NK-92 (cell line): ENCODE results near the gene TMEM235.

ENCODE experiments used
- DNase-seq: peaks from one replicate; lab custom pipeline; 2025; ENCODE audit not compliant: unreplicated experiment; lab: John Stamatoyannopoulos, UW

The TMEM235 gene

DNA sequence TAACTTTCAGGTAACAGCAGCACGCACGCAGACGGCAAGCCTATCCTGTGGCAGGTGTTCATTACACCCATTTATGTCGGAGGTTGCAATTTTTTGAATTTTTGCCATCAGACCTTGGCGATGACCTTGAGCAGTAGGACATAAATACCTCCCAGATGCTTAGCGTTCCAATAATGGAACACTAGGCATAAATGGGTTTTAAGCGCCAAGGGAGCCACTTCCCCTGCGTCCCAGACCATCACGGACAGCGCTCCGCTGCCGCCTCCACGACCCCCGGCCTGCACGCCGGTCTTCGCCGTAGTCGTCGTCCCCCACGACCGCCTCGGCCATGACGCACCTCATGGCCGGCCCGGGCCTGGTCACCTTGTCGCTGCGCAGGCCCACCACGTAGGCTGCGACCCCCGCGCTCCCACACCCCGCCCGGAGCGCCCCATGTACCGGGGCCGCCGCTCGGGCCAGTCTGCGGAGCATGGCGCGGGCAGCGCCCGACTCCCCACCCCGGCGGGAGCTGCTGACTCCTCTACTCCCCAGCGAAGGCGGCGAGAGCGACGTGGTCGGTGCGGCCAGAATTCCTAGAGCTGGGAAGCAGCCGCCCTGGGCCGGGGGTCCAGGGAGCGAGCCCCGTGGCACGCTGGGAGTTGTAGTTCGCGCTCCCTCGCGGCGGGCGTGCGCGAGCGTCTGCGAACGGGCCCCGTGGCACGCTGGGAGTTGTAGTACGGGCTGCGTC lies 22.7 kb downstream of the TMEM235 start:
- no peak for DNase-seq

- no peak for DNase-seq
These were observed 23.7 kb downstream of the TMEM235 start for GRCh38 chr17:78255029-78255656.

- no peak for DNase-seq
These were observed 24.7 kb downstream of the TMEM235 start for GRCh38 chr17:78255953-78256706.

- no peak for DNase-seq
These were observed 25.5 kb downstream of the TMEM235 start for GRCh38 chr17:78256707-78257591.

GRCh38 chr17:78257810-78258322 lies 26.4 kb downstream of the TMEM235 start:
- no peak for DNase-seq

DNA sequence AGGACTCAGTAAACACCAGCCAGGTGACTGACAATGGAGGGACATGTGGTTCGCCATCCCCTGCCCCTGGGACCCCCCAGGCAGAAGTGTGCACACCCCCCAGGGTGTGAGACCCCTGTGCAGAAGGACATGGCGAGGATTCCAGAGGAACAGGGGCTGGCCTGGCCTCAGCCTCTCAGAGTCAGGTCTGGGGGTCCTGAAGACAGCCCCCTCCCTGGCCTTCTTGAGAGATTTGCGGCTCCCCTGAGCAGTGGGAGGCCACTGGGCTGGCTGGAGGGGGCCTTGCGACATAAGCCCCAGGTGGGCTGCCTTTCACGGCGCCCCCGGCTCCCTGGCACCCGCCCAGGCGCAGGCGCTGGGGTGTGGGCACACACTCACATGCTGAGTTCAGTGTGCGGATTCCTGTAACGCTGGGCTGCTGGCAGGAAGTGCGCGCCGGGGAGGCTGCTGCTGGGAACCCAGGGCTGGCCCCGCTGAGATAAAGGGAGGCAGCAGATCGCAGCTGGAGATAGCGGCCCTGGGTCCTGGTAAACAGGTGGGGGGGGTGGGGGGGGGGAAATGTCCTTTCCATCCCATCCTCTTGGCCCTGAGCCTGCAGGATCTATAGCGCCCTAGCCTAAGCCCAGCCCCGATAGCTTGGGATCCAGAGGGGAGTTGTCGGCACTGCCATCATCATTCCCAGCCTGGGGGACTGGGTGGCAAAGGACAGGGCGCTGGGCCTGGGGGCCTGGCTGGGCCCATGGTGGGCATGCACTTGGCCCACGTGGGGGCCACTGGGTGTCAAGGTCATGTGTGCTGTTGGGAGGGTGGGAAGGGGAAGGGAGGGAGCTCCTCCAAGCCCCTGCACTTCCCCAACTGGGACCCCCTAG lies 27.1 kb downstream of the TMEM235 start:
- DNase-seq, result no peak

DNA sequence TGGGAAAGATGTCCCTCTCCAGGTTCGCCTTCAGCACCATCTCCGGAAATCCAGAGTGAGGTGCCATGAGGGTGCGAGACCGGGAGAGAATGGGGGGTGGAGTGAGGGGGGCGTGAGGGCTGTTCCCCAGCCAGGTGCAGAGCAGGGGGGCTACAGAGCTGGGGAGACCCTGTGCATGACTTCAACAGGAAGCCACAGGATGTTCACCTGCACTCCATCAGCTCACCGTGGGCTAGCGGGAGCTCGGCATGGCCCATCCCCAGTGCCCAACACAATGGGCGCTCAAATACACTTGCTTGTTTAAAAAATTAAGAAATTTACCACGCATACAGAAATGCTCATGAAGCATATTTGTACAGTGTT lies 27.7 kb downstream of the TMEM235 start:
- no peak for DNase-seq

DNA sequence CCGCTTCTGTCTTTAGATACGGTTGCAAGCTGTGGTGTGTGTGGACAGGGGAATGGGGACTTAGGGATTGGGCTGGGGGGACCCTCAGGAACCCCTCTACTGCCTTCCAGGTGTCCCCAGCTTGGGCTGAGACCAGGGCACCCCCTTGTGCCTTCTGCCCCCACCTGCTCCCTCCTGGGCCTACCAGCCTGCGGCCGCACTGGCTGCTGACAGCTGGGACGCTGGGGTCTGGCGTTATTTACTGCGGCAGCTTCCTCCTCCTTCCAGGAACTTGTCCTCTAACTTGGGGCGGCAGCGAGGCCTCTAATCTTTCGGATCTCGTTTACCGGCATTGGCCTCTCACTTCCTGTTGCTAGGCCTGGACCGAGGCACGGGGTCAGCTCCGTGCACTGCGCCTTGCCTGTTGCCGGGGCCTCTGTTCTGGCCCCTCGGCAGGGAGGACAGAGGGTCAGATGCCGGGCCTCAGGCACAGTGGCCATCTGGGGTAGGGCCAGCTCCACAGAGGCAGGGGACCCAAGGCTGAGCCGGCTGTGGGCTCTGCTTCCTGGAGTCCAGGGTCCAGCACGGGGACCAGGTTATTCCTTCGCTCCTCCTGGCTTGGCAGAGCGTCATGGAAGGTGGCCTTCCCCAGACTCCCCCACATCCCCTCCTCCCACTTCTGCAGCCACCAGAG lies 31.8 kb downstream of the TMEM235 start:
- no peak for DNase-seq

- no peak for DNase-seq
These were observed 32.4 kb downstream of the TMEM235 start for GRCh38 chr17:78263736-78264340.

GRCh38 chr17:78264590-78264989 lies 33.2 kb downstream of the TMEM235 start:
- DNase-seq, result no peak

- DNase-seq, result no peak
These were observed 33.7 kb downstream of the TMEM235 start for GRCh38 chr17:78265121-78265520.

DNA sequence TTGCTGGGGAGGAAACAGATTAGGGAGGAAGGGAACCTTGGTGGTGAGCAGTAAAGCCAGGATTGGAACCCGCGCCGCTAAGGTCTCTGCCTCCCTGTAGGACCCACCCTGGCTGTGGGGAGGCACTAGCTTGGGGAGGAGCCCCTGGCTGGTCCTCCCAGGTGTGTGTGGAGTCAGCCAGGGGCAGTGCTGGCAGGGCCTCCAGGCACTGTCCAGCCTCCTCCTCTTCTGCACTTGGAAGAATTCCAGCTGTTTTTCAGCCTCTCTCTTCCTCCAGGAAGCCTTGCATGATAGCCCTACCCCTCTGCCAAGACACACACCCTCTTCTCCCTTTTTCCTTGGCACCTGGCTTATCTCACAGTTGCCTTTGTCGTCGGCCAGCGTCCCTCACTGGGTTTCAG lies 34.8 kb downstream of the TMEM235 start:
- DNase-seq, result no peak

DNA sequence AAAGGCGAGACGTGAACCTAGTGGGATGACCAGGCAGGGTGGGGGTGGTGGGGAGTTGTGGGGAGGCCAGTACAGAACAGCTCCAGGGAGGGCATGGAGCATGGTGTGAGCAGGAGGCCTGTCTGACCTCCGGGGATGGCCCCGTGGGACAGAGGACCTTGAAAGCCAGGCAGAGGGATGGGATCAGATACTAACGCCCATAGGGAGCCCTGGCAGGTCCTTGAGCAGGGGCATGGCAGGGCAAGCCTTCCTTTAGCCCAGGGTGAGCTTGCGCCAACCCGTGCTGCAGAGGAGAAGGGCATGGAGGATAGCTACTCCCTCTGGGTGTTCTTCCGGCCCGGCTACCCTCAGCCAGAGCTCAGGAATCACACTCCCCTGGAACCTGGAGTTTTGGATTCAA lies 35.3 kb downstream of the TMEM235 start:
- no peak for DNase-seq

- DNase-seq, result no peak
These were observed 36.0 kb downstream of the TMEM235 start for GRCh38 chr17:78267253-78268073.

- no peak for DNase-seq
These were observed 36.9 kb downstream of the TMEM235 start for GRCh38 chr17:78268191-78268874.

DNA sequence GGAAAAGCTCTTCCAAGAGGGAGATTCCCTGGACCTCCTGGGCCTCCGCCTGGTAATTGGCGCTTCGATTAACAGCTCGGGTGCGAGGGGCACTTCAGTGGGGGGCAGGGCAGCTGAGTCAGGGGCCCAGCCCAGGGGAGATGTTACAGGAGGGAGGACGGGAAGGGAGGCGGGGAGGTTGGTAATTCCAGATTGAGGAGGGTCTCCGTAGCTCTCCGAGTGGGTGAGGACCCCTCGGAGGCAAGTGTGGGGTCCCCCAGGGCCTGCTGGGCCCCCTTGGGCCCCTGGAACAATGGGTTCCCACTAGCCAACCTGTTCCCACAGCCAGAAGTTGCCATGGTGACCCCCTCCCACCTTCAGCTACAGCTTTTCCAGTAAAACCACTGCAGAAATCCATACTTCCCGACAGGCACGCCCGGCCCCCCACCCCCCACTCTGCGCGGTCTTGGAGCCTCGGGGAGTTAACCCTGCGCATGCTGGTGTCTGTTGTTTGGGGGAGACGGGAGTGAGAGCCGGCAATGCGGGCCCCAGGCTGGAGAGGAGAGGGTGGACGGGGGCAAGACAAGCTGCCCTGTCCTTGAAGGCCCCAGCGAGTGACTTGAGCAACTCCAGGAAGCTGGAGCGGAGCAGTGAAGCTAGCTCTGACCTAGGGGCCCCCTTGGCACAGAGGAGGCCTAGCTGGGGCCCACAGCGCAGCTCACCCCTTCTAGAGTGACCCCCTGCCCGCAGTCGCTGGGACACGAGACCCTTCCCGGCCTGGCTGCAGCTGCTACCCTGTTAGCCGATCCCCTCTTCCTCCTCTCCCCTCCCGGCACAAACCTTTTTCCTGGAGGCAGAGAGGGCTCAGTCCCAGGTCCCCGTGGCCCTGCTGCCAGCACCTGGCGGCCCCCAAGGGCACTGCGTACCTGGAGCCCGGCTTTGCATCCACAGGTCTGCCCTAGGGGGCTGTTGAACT lies 37.8 kb downstream of the TMEM235 start:
- no peak for DNase-seq
